Activated naive CD8-positive, alpha-beta T cell treated with anti-CD3 and anti-CD28 coated beads, Interleukin-2, amount 10 ng/mL, durations not matched to agents 7 days and 5 days (primary cell): ENCODE results near the gene AOC3. TPM values are rescaled to one million over a fixed set of nuclear protein-coding genes. Genes with fewer than 3 reads are reported as not detected.
"Not testable (repeated sequence)": the region's sequence is repeated elsewhere in the genome, so short reads cannot be mapped to it uniquely, and the experiment has no call there.

Source experiments
- ATAC-seq: fragments of 150-1000 bp; cut with Tn5 transposase; one replicate; pipeline ENCODE4 v1.10.0; 2021; ENCODE audit warnings: low read depth, moderate library complexity
- POLR2A ChIA-PET: fragments of 350-600 bp; sonication (Branson Sonifier 250); formaldehyde crosslinking; loops from one replicate; lab custom pipeline; 2021; ENCODE audit warnings: antibody characterized with exemption; lab: Charles Lee
- DNase-seq: peaks from one replicate; pipeline ENCODE4 v3.0.0; 2021
- H3K27ac Mint-ChIP-seq: one replicate; pipeline ENCODE4 v1.8.0; 2022; ENCODE audit warnings: mild to moderate bottlenecking, mixed read lengths
- H3K27me3 Mint-ChIP-seq: one replicate; pipeline ENCODE4 v1.8.0; 2022; ENCODE audit warnings: mild to moderate bottlenecking, moderate library complexity, mixed read lengths
- H3K36me3 Mint-ChIP-seq: one replicate; pipeline ENCODE4 v1.8.0; 2021; ENCODE audit warnings: mild to moderate bottlenecking, mixed read lengths
- H3K4me1 Mint-ChIP-seq: one replicate; pipeline ENCODE4 v1.8.0; 2021; ENCODE audit warnings: mixed read lengths
- H3K4me3 Mint-ChIP-seq: one replicate; pipeline ENCODE4 v1.8.0; 2022; ENCODE audit warnings: mild to moderate bottlenecking, moderate library complexity, mixed read lengths
- H3K9me3 Mint-ChIP-seq: one replicate; pipeline ENCODE4 v1.8.0; 2021; ENCODE audit warnings: mixed read lengths
- total RNA-seq, 2 experiments: library from RNA; stranded (reverse); gene quantifications; one replicate each; pipeline ENCODE4 v1.2.3, GENCODE V29; 2021

AOC3 gene
- total RNA-seq, 2 experiments from 2014 or later = 0.74 to 0.86 TPM

DNA sequence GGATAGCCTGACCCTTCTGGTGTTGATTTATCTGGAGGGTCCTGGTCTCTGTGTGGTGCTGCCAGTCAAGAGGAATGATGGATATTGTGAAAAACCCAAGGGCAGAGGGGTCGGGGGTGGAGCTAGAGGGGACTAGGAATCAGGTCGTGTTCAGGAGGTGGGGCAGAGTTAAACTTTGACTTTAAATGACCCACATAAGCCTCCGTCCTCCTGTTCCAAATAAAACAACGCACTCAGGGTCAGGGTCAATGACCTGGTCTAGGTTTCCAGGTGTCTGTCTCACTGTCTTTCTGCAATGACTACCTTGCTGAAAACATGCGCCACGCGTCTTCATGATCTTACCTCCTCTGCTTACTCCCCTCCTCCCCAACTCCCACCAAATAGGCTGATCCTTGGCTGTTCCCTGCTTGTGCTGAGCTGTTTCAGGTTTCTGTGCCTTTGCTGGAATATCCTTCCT is 14.7 kb downstream of the AOC3 start:
- DNase-seq = no peak
- no peak for ATAC-seq
- Mint-ChIP-seq H3K36me3 (no peaks in the 10 kb centered on the region), H3K9me3 (peaks cover 4% of the 10 kb centered on the region), H3K4me1 (no peaks in the 10 kb centered on the region), H3K4me3 (no peak overlapping the region), H3K27me3 (peaks cover 10% of the 10 kb centered on the region), H3K27ac (no peak overlapping the region)
- POLR2A ChIA-PET = no interaction called here

DNA sequence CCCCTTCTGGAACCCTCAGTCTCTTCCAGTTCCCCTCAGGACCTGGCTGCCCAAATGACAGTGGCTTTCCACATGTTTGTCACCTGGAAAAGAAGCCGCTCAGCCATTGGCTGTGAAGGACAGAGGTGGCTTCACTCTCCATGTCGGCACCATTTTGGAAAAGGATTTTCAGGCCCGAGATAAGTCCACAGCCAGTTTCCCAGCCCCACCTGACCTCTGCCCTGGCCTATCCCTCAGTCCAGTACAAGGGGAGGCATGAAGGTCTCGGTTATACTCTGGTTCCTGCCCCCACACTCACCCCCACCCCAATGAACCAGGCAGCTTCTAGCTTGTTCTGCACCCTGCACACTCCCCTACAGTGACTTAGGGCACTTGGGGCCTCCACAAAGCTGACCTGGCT is 15.2 kb downstream of the AOC3 start:
- H3K4me1 Mint-ChIP-seq = no peaks in the 10 kb centered on the region
- H3K9me3 Mint-ChIP-seq = peaks cover 4% of the 10 kb centered on the region
- DNase-seq = no peak
- POLR2A ChIA-PET = no interaction called here
- H3K36me3 Mint-ChIP-seq = no peaks in the 10 kb centered on the region
- no peak overlapping the region for H3K27ac Mint-ChIP-seq
- no peak for ATAC-seq
- no peak overlapping the region for H3K4me3 Mint-ChIP-seq
- peaks cover 10% of the 10 kb centered on the region for H3K27me3 Mint-ChIP-seq

DNA sequence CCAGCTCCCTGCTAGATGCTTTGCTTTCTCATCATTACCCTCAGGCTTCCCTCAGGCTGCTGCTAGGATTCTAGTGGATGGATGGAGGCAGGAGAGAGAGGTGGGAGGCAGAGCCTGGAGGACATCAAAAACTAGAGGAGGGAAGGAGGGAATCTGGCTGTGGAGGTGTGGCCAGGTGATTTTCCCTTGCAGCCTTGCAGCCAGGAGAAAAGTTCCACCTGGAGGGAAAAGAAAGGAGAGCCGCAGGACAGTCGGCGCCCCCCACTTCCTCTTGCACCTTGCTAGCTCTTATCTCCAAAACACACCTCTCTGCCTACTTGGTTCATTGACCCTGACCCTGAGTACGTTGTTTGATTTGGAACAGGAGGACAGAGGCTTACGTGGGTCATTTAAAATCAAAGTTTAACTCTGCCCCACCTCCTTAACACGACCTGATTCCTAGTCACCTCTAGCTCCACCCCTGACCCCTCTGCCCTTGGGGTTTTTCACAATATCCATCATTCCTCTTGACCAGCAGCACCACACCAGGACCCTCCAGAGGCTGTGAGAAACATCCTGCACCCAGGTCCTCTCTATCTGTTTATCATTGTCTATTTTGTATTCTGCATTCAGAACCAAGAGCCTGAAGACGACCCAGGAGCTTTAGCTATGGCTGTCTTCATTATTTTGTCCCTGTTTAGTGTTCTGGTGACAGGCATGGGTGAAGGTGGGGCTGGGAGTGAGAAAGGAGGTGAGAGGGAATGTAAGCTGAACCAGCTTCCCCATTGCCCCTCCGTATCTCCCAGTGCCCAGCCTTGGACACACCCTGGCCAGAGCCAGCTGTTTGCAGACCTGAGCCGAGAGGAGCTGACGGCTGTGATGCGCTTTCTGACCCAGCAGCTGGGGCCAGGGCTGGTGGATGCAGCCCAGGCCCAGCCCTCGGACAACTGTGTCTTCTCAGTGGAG is 15.9 kb downstream of the AOC3 start:
- peaks cover 4% of the 10 kb centered on the region for H3K9me3 Mint-ChIP-seq
- no peak overlapping the region for H3K4me3 Mint-ChIP-seq
- no peaks in the 10 kb centered on the region for H3K4me1 Mint-ChIP-seq
- POLR2A ChIA-PET = no interaction called here
- H3K27me3 Mint-ChIP-seq = peaks cover 12% of the 10 kb centered on the region
- ATAC-seq (no peak), DNase-seq (no peak)
- H3K27ac Mint-ChIP-seq = no peak overlapping the region
- no peaks in the 10 kb centered on the region for H3K36me3 Mint-ChIP-seq

DNA sequence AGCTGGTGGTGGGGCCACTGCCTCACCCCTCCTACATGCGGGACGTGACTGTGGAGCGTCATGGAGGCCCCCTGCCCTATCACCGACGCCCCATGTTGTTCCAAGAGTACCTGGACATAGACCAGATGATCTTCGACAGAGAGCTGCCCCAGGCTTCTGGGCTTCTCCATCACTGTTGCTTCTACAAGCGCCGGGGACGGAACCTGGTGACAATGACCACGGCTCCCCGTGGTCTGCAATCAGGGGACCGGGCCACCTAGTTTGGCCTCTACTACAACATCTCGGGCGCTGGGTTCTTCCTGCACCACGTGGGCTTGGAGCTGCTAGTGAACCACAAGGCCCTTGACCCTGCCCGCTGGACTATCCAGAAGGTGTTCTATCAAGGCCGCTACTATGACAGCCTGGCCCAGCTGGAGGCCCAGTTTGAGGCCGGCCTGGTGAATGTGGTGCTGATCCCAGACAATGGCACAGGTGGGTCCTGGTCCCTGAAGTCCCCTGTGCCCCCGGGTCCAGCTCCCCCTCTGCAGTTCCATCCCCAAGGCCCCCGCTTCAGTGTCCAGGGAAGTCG is 16.8 kb downstream of the AOC3 start:
- H3K9me3 Mint-ChIP-seq, H3K4me3 Mint-ChIP-seq, H3K36me3 Mint-ChIP-seq, DNase-seq, H3K27ac Mint-ChIP-seq, H3K4me1 Mint-ChIP-seq, POLR2A ChIA-PET: not testable (repeated sequence)
- peak; percentile 10 for ATAC-seq
- H3K27me3 Mint-ChIP-seq = peaks cover 13% of the 10 kb centered on the region

DNA sequence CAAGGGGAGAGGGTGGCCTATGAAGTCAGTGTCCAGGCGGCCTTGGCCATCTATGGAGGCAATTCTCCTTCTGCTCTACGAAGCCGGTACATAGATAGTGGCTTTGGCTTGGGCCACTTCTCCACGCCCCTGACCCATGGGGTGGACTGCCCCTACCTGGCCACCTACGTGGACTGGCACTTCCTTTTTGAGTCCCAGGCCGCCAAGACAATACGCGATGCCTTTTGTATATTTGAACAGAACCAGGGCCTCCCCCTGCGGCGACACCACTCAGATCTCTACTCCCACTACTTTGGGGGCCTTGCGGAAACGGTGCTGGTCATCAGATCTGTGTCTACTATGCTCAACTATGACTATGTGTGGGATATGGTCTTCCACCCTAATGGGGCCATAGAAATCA is 17.3 kb downstream of the AOC3 start:
- POLR2A ChIA-PET = no interaction called here
- Mint-ChIP-seq H3K36me3 (no peaks in the 10 kb centered on the region), H3K4me1 (no peaks in the 10 kb centered on the region), H3K27ac (no peak overlapping the region), H3K4me3 (no peak overlapping the region), H3K27me3 (peaks cover 15% of the 10 kb centered on the region), H3K9me3 (peaks cover 4% of the 10 kb centered on the region)
- no peak for DNase-seq
- no peak for ATAC-seq

DNA sequence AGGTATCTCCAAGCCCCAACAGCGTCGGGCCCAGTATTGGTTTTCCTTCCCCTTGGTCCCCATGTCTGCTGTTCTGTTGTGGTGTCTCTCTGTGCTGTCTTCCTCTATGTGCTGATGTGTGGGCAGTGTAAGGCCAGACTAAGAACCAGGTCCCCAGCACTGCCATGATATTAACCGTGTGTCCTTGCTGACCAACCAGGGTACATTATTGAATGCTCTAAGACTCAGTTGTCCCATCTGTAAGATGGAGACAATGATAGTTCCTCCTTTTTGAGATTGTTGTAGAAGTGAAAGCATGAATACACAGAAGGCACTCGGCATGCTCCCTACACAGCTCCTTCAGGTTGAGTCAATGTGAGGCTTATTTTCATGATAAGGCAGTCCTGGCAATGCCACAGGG is 20.6 kb downstream of the AOC3 start:
- H3K27ac Mint-ChIP-seq = no peak overlapping the region
- POLR2A ChIA-PET = no interaction called here
- H3K36me3 Mint-ChIP-seq = no peaks in the 10 kb centered on the region
- H3K27me3 Mint-ChIP-seq = peaks cover 17% of the 10 kb centered on the region
- no peak overlapping the region for H3K4me3 Mint-ChIP-seq
- DNase-seq (no peak), ATAC-seq (no peak)
- no peaks in the 10 kb centered on the region for H3K4me1 Mint-ChIP-seq
- H3K9me3 Mint-ChIP-seq = peaks cover 4% of the 10 kb centered on the region

DNA sequence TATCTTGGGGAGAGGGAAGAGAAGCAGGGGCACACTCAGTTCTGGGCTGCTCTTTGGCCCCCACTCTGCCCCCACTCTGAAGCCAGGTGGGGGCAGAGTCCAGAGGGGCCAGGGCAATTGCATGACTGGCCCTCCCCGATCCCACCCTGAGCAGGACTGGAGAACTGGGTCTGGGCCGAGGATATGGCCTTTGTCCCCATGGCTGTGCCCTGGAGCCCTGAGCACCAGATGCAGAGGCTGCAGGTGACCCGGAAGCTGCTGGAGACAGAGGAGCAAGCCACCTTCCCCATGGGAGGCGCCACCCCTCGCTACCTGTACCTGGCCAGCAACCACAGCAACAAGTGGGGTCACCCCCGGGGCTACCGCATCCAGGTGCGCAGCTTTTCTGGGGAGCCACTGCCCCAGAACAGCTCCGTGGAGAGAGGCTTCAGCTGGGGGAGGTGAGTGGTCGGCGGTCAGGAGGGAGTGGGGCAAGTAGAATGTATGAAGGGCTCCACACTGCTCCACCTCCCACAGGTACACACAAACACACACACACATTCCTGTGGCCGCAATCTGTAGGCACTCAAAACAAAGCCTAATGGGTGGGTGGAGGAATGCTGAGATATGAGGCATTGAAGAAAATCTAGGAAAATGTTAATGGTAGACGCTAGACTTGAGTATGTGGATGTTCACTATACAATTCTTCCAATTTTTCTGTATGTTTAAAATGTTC is 21.4 kb downstream of the AOC3 start:
- Mint-ChIP-seq H3K27ac (no peak overlapping the region), H3K4me3 (no peak overlapping the region), H3K9me3 (peaks cover 4% of the 10 kb centered on the region), H3K36me3 (no peaks in the 10 kb centered on the region), H3K27me3 (peaks cover 19% of the 10 kb centered on the region), H3K4me1 (no peaks in the 10 kb centered on the region)
- no peak for DNase-seq
- POLR2A ChIA-PET = no interaction called here
- ATAC-seq = no peak

DNA sequence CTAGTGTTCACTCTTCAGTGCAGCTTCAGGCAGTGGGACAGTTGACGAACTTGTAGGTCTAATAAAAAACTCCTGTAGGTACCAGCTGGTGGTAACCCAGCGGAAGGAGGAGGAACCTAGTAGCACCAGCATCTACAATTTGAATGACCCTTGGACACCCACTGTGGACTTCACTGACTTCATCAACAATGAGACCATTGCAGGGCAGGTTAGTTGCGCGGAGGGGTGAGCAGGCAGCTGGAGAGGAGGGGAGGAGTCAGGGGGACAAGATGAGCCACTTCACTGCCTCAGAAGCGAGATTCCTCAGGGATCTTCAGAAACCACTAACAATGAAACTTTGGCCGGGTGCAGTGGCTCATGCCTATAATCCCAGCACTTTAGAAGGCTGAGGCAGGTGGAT is 22.3 kb downstream of the AOC3 start:
- no peak for ATAC-seq
- no peak for DNase-seq
- no peaks in the 10 kb centered on the region for H3K4me1 Mint-ChIP-seq
- peaks cover 4% of the 10 kb centered on the region for H3K9me3 Mint-ChIP-seq
- no peak overlapping the region for H3K4me3 Mint-ChIP-seq
- H3K27me3 Mint-ChIP-seq = peaks cover 20% of the 10 kb centered on the region
- H3K36me3 Mint-ChIP-seq = no peaks in the 10 kb centered on the region
- no peak overlapping the region for H3K27ac Mint-ChIP-seq
- POLR2A ChIA-PET = interaction anchor here (0.6 kb wide), 1 partner anchor 39 kb away, joined by 3 read pairs; no protein-coding TSS in a partner anchor

DNA sequence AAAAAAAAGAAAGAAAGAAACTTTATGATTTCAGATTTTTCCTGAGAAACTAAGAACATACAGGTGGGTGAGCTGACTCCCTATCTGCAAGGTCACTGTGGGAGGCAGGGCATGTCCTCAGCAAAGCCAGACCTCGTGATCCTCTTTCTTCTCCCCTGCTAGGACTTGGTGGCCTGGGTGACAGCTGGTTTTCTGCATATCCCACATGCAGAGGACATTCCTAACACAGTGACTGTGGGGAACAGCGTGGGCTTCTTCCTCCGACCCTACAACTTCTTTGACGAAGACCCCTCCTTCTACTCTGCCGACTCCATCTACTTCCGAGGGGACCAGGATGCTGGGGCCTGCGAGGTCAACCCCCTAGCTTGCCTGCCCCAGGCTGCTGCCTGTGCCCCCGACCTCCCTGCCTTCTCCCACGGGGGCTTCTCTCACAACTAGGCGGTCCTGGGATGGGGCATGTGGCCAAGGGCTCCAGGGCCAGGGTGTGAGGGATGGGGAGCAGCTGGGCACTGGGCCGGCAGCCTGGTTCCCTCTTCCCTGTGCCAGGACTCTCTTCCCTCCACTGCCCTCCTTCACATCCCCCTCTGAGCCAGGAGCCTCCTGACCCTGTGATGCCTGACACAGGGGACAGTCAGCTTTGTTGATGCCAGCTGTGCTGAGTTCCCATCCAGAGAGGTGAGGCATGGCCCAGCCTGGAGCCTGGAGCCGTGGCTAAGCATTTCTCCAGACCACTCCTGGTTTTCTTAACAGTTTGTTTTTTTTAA is 23.1 kb downstream of the AOC3 start:
- ATAC-seq = not testable (repeated sequence)
- POLR2A ChIA-PET = interaction anchor here (0.6 kb wide), 1 partner anchor 39 kb away, joined by 3 read pairs; no protein-coding TSS in a partner anchor

DNA sequence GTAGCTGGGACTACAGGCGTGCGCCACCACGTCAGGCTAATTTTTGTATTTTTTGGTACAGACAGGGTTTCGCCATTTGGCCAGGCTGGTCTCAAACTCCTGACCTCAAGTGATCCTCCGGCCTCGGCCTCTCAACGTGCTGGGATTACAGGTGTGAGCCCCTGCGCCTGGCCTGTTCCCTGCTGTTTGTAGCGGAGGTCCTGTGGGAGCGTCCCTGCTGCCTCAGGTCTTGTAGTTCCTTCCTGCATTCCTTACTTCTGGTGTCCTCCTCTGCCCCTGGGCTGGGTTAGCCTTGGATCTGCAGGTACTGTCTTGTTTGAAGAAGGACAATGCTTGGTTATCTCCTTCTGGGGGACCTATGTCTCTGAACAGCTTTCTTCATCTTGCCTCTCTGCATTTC is 26.0 kb downstream of the AOC3 start:
- Mint-ChIP-seq H3K36me3 (no peaks in the 10 kb centered on the region), H3K4me3 (no peak overlapping the region), H3K27me3 (peaks cover 16% of the 10 kb centered on the region), H3K27ac (no peak overlapping the region), H3K9me3 (no peaks in the 10 kb centered on the region), H3K4me1 (no peaks in the 10 kb centered on the region)
- DNase-seq (no peak), ATAC-seq (no peak)
- POLR2A ChIA-PET = no interaction called here

More for the DNA sequence above, 23.1 kb downstream of the AOC3 start:
- peaks cover 20% of the 10 kb centered on the region for H3K27me3 Mint-ChIP-seq
- not testable (repeated sequence) for H3K4me1 Mint-ChIP-seq, H3K27ac Mint-ChIP-seq, H3K4me3 Mint-ChIP-seq, H3K9me3 Mint-ChIP-seq, H3K36me3 Mint-ChIP-seq, DNase-seq

DNA sequence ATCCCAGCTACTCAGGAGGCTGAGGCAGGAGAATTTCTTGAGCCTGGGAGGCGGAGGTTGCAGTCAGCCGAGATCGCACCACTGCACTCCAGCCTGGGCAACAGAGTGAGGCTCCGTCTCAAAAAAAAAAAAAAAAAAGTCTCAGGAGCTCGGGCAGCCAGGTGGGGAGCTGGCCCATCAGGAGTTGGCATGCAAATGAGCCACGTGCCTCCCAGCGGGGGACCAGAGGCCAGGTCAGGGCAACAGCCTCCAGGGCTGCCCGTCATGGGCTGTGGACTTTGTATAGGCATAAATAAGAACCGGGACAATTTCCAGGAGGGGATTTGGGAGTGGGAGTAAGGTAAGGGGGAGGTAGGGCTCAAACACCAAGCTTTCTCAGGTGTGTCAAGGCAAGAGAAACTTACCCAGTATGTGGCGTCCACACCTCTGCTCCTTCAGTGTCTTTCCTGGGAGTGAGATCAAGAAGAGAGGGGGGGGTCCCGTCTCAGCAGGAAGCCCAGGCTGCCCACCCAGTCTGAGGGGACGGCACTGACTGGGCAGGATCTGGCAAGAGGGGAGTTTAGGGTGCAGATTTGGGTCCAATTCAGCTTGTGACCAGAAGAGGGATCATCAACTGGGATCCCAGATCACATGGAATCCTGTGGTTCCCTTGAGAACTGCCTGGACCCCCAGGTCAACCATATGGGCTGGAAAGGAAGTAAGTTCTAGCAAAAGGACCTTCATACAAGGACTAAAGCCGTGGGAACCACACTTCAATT is 27.3 kb downstream of the AOC3 start:
- POLR2A ChIA-PET = interaction anchor here (0.7 kb wide), 1 partner anchor 722 kb away, joined by 5 read pairs; no protein-coding TSS in a partner anchor

DNA sequence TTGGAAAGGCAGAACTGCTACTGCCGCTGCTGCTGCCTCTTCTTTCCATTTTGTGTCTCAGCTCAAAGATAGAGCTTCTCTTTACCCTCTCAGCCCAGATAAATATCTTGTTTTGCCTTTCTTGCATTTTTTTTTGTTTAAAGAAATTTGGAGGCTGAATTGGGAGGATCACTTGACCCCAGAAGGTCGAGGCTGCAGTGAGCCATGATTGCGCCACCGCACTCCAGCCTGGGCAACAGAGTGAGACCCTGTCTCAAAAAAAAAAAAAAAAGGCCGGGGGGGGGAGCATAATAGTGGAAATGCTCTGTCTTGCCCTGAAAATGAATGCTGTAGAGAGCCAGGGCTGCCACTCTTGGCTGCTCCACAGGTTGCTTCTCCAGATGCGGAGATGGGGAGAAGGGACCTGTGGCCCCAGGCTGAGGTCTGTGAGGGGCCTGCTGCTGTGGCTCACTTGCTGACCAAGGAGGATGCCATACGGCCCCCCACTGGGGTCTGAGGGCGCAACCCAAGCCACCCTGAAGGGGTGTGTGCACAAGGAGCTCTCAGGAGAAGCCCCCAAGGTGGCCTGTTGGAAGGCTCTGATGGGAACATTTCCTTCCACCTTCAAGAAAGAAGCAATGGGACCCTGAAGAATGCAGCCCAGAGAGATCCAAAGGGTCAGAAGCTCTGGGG is 28.1 kb downstream of the AOC3 start:
- H3K4me1 Mint-ChIP-seq = no peaks in the 10 kb centered on the region
- H3K27me3 Mint-ChIP-seq = peaks cover 14% of the 10 kb centered on the region
- no peaks in the 10 kb centered on the region for H3K36me3 Mint-ChIP-seq
- no peak for DNase-seq
- no peak overlapping the region for H3K4me3 Mint-ChIP-seq
- POLR2A ChIA-PET = interaction anchor here (0.7 kb wide), 1 partner anchor 723 kb away, joined by 5 read pairs; no protein-coding TSS in a partner anchor
- ATAC-seq = no peak
- H3K9me3 Mint-ChIP-seq = no peaks in the 10 kb centered on the region
- H3K27ac Mint-ChIP-seq = no peak overlapping the region

More for the DNA sequence above, 27.3 kb downstream of the AOC3 start:
- DNase-seq = no peak
- H3K36me3 Mint-ChIP-seq = no peaks in the 10 kb centered on the region
- no peaks in the 10 kb centered on the region for H3K4me1 Mint-ChIP-seq
- no peak overlapping the region for H3K27ac Mint-ChIP-seq
- no peak for ATAC-seq
- H3K27me3 Mint-ChIP-seq = peaks cover 12% of the 10 kb centered on the region
- H3K4me3 Mint-ChIP-seq = no peak overlapping the region
- H3K9me3 Mint-ChIP-seq = no peaks in the 10 kb centered on the region
